GM20000 (cell line): ENCODE results near the gene GRAP2.
A peak's percentile ranks its signal among the peaks of the same experiment; 100 is the strongest.
"Not testable (repeated sequence)": the region's sequence is repeated elsewhere in the genome, so short reads cannot be mapped to it uniquely, and the experiment has no call there.

Experiments
- DNase-seq: peaks from one replicate; pipeline ENCODE4 v3.0.0; 2012; ENCODE audit warnings: low spot score
- CTCF ChIP-seq: IDR thresholded peaks from 2 replicates; pipeline ENCODE4 v1.5.1; 2012; ENCODE audit warnings: mild to moderate bottlenecking, control low read depth; ENCODE audit errors: extremely low read depth, missing control alignments

The GRAP2 gene

GRCh38 chr22:39949964-39950737 lies 49.3 kb downstream of the GRAP2 start:
- TF ChIP-seq CTCF: no peak
- DNase-seq: no peak

- DNase-seq: not testable (repeated sequence)
Observed at GRCh38 chr22:39951603-39952293, 50.9 kb downstream of the GRAP2 start.

- no peak for TF ChIP-seq CTCF
- DNase-seq: no peak
Observed at GRCh38 chr22:39952347-39952746, 51.5 kb downstream of the GRAP2 start.

- DNase-seq: no peak
- TF ChIP-seq CTCF: no peak
Observed at GRCh38 chr22:39953101-39953500, 52.2 kb downstream of the GRAP2 start.

- TF ChIP-seq CTCF: no peak
- DNase-seq: no peak
Observed at GRCh38 chr22:39954584-39955055, 53.7 kb downstream of the GRAP2 start.

GRCh38 chr22:39955675-39956074 lies 54.8 kb downstream of the GRAP2 start:
- no peak for TF ChIP-seq CTCF
- DNase-seq: no peak

GRCh38 chr22:39956932-39957664 lies 56.2 kb downstream of the GRAP2 start:
- no peak for TF ChIP-seq CTCF
- peak; percentile 47 for DNase-seq
